Endothelial cell of umbilical vein (primary cell): Measurements from ENCODE around the gene NUP50. TPM values are rescaled to one million over a fixed set of nuclear protein-coding genes. Genes with fewer than 3 reads are reported as not detected.

Source experiments
- BruUV-seq: library from RNA; stranded (reverse); fragments of 400-500 nt; replicated peaks from 2 replicates; lab custom pipeline; 2021; lab: Mats Ljungman, UMichigan
- CTCF ChIA-PET: fragments of 300-600, 350-600 bp; sonication (Branson Sonifier 250); formaldehyde crosslinking; loops from one replicate; lab custom pipeline; 2021; ENCODE audit warnings: antibody characterized with exemption, inconsistent platforms; lab: Charles Lee
- POLR2A ChIA-PET: fragments of 300-600, 350-600 bp; sonication (Branson Sonifier 250); formaldehyde crosslinking; loops from one replicate; lab custom pipeline; 2021; ENCODE audit warnings: antibody characterized with exemption, inconsistent platforms; lab: Charles Lee
- DNase-seq: peaks from one replicate; pipeline ENCODE4 v3.0.0-alpha.2; 2011; ENCODE audit warnings: low read depth, low spot score
- FAIRE-seq: peaks from 2 replicates; lab custom pipeline; 2011; peaks lifted over from hg19 to GRCh38; lab: Jason Lieb, UNC
- H2AFZ ChIP-seq: 2 replicates; pipeline ENCODE4 v1.6.0; 2012; ENCODE audit warnings: low read depth, low read length, control low read depth, inconsistent platforms
- H3K27ac ChIP-seq: 2 replicates; pipeline ENCODE4 v1.5.1; 2011; ENCODE audit warnings: low read depth, mild to moderate bottlenecking, control low read depth, low read length, moderate library complexity; ENCODE audit not compliant: insufficient read depth
- H3K27me3 ChIP-seq, 2 experiments: 2 replicates each; pipeline versions ENCODE4 v1.6.0 to v1.6.1; 2011; ENCODE audit warnings: low read length in 2 of 2, mixed read lengths in 1 of 2; ENCODE audit not compliant: control insufficient read depth in 2 of 2, insufficient read depth in 2 of 2
- H3K36me3 ChIP-seq, 2 experiments: 2 replicates in 1 of 2; 3 replicates in 1 of 2; pipeline ENCODE4 v1.5.1; 2011; ENCODE audit warnings: low read length in 2 of 2, mild to moderate bottlenecking in 1 of 2, moderate library complexity in 1 of 2; ENCODE audit not compliant: control insufficient read depth in 2 of 2, insufficient read depth in 2 of 2; ENCODE audit errors: extremely low read depth in 1 of 2
- H3K4me1 ChIP-seq: 3 replicates; pipeline ENCODE4 v1.5.1; 2011; ENCODE audit warnings: mild to moderate bottlenecking, low read length; ENCODE audit not compliant: control insufficient read depth, insufficient read depth; ENCODE audit errors: extremely low read depth
- H3K4me2 ChIP-seq: 2 replicates; pipeline ENCODE4 v1.6.1; 2011; ENCODE audit warnings: low read length, control low read depth, mixed read lengths; ENCODE audit not compliant: insufficient read depth
- H3K4me3 ChIP-seq, 3 experiments: fragments of 200-600 bp in 1 of 3; sonication (generic), shearing (Covaris generic) in 1 of 3; replicated peaks in 1 of 3; 2 replicates each; pipeline ENCODE4 v1.5.1; 2011 to 2016; ENCODE audit warnings: control low read depth in 3 of 3, low read length in 3 of 3, mild to moderate bottlenecking in 2 of 3, inconsistent platforms in 1 of 3, low read depth in 1 of 3, moderate library complexity in 1 of 3; ENCODE audit not compliant: insufficient read depth in 1 of 3
- H3K79me2 ChIP-seq: 2 replicates; pipeline ENCODE4 v1.6.0; 2012; ENCODE audit warnings: low read length, inconsistent platforms; ENCODE audit not compliant: control insufficient read depth, insufficient read depth
- H3K9ac ChIP-seq: replicated peaks from 2 replicates; pipeline ENCODE3; 2011; ENCODE audit warnings: low read length, control low read depth; ENCODE audit not compliant: insufficient read depth; ENCODE audit errors: extremely low read depth
- H3K9me1 ChIP-seq: replicated peaks from 3 replicates; pipeline ENCODE4 v1.6.0; 2011; ENCODE audit warnings: mild to moderate bottlenecking, low read length; ENCODE audit not compliant: control insufficient read depth, insufficient read depth; ENCODE audit errors: extremely low read depth
- H3K9me3 ChIP-seq: replicated peaks from 2 replicates; pipeline ENCODE4 v1.5.1; 2012; ENCODE audit warnings: low read length, inconsistent platforms; ENCODE audit not compliant: control insufficient read depth, insufficient read depth
- H4K20me1 ChIP-seq: replicated peaks from 2 replicates; pipeline ENCODE3; 2011; ENCODE audit warnings: mild to moderate bottlenecking, low read length; ENCODE audit not compliant: control insufficient read depth, insufficient read depth; ENCODE audit errors: extremely low read depth
- EZH2 ChIP-seq: IDR thresholded peaks from 2 replicates; pipeline ENCODE4 v1.6.1; 2012; ENCODE audit warnings: borderline replicate concordance, low read depth, mild to moderate bottlenecking, moderate library complexity, low read length, inconsistent platforms; ENCODE audit not compliant: severe bottlenecking
- FOS ChIP-seq: IDR thresholded peaks from 2 replicates; pipeline ENCODE4 v1.6.1; 2011; ENCODE audit warnings: mild to moderate bottlenecking, low read length, moderate library complexity, borderline replicate concordance; ENCODE audit not compliant: insufficient read depth
- GATA2 ChIP-seq: IDR thresholded peaks from 2 replicates; pipeline ENCODE4 v1.7.0; 2011; ENCODE audit warnings: low read depth, mild to moderate bottlenecking, moderate library complexity, mixed read lengths, low read length; ENCODE audit not compliant: insufficient read length, insufficient read depth
- JUN ChIP-seq: IDR thresholded peaks from 2 replicates; pipeline ENCODE4 v1.6.1; 2011; ENCODE audit warnings: borderline replicate concordance, low read depth; ENCODE audit not compliant: insufficient read length, insufficient read depth
- MYC ChIP-seq: IDR thresholded peaks from one replicate; pipeline ENCODE4 v1.6.1; 2011; ENCODE audit warnings: mild to moderate bottlenecking, low read depth, low read length
- POLR2A ChIP-seq: IDR thresholded peaks from 2 replicates; pipeline ENCODE4 v1.6.1; 2012; ENCODE audit warnings: low read depth, mild to moderate bottlenecking, control low read depth, low read length
- POLR2AphosphoS5 ChIP-seq: IDR thresholded peaks from 2 replicates; pipeline ENCODE4 v1.6.1; 2012; ENCODE audit warnings: low read depth, mild to moderate bottlenecking, control low read depth, low read length, moderate library complexity; ENCODE audit not compliant: insufficient read depth
- dilution Hi-C: fragments of 300-500 bp; cut with MboI; formaldehyde crosslinking; loops from one replicate; pipeline ENCODE4 v1.15.0; 2019; ENCODE audit warnings: low sequenced_read_pairs; ENCODE audit not compliant: extremely low pct_ligation_motif_present
- intact Hi-C: fragments of 100-400 bp; cut with micrococcal nuclease; formaldehyde crosslinking; loops from one replicate; pipeline ENCODE4 v1.10.0; 2022
- polyA plus RNA-seq, 4 experiments: library from polyadenylated mRNA; depleted of rRNA in 3 of 4; stranded (reverse) in 3 of 4; unstranded in 1 of 4; fragments of >200 nt; gene quantifications; 2 replicates each; pipeline versions ENCODE4 v1.2.1 to v1.2.3, GENCODE V29; 2011 to 2012; ENCODE audit warnings: missing spikeins in 1 of 4
- total RNA-seq: library from RNA; stranded (reverse); gene quantifications from 2 replicates; pipeline ENCODE4 v1.2.3, GENCODE V29; 2021
- TF ChIP-seq, protein P1 (sequence below): IDR thresholded peaks from 2 replicates; pipeline ENCODE4 v1.6.1; 2011; ENCODE audit not compliant: insufficient read depth, insufficient read length
- TF ChIP-seq, protein P2 (sequence below), 2 donors: IDR thresholded peaks; 1 replicate in 1 of 2; 2 replicates in 1 of 2; pipeline ENCODE4 v1.5.1; 2011; ENCODE audit warnings: low read length in 2 of 2, mild to moderate bottlenecking in 2 of 2, moderate library complexity in 2 of 2, control low read depth in 1 of 2, inconsistent platforms in 1 of 2, low read depth in 1 of 2; ENCODE audit not compliant: insufficient read depth in 1 of 2; ENCODE audit errors: extremely low read depth in 1 of 2

The NUP50 gene
- total and polyA plus RNA-seq, 2 donors (not counting 3 experiments of a cell fraction or from before 2014, with no cell fraction given), result 12.4 to 90.9 TPM

DNA sequence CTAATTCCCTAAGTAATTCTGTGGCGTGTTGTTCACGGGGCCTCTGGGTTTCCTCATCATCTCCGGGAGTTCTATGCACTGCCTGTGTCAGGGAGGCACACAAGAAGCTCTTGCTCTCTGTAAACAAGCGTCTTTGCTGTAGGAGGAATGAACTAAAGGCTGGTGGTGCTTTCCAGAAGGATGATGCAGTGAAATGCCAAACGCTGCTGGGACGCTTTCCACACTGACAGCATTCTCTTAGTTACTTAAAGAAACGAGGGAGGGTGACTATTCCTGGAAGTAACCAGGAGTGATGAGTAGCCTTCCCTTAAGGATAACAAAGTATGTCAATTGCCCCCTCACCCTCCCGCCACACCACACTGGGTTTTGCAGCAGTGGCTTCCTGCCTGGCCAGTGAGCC is 38.5 kb upstream of the NUP50 start:
- H3K4me2 ChIP-seq, result no peak overlapping the region
- DNase-seq (no peak), FAIRE-seq (no peak)
- no peaks in the 10 kb centered on the region for H3K36me3 ChIP-seq
- no peaks in the 10 kb centered on the region for H4K20me1 ChIP-seq
- intact Hi-C loops (no loop called here), dilution Hi-C loops (no loop called here)
- no TSS peak for BruUV-seq
- H2AFZ ChIP-seq, result no peak overlapping the region
- H3K4me3 ChIP-seq, result no peak overlapping the region
- TF ChIP-seq POLR2AphosphoS5 (no peak), JUN (no peak), MYC (no peak), EZH2 (no peak), POLR2A (no peak), FOS (no peak), GATA2 (no peak)
- TF ChIP-seq, protein P1, sequence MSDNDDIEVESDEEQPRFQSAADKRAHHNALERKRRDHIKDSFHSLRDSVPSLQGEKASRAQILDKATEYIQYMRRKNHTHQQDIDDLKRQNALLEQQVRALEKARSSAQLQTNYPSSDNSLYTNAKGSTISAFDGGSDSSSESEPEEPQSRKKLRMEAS, result no peak
- TF ChIP-seq, protein P2, sequence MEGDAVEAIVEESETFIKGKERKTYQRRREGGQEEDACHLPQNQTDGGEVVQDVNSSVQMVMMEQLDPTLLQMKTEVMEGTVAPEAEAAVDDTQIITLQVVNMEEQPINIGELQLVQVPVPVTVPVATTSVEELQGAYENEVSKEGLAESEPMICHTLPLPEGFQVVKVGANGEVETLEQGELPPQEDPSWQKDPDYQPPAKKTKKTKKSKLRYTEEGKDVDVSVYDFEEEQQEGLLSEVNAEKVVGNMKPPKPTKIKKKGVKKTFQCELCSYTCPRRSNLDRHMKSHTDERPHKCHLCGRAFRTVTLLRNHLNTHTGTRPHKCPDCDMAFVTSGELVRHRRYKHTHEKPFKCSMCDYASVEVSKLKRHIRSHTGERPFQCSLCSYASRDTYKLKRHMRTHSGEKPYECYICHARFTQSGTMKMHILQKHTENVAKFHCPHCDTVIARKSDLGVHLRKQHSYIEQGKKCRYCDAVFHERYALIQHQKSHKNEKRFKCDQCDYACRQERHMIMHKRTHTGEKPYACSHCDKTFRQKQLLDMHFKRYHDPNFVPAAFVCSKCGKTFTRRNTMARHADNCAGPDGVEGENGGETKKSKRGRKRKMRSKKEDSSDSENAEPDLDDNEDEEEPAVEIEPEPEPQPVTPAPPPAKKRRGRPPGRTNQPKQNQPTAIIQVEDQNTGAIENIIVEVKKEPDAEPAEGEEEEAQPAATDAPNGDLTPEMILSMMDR (IDR thresholded peaks at IDR 0.05; ENCODE audit: extremely low read depth in 1 of 2, insufficient read depth in 1 of 2, low read depth in 1 of 2, low read length in 2 of 2), result no peak
- ChIA-PET CTCF (no interaction called here), POLR2A (interaction anchor here (0.5 kb wide), 1 partner anchor 547 kb away, joined by 3 read pairs; the partner anchor contains the start of gene ATXN10)
- no peaks in the 10 kb centered on the region for H3K79me2 ChIP-seq
- H3K9me1 ChIP-seq, result no peaks in the 10 kb centered on the region
- H3K4me1 ChIP-seq, result no peaks in the 10 kb centered on the region
- peaks cover 7 to 17% of the 10 kb centered on the region in 2 experiments for H3K27me3 ChIP-seq
- no peak overlapping the region for H3K27ac ChIP-seq
- no peak overlapping the region for H3K9ac ChIP-seq
- no peaks in the 10 kb centered on the region for H3K9me3 ChIP-seq
